GM12878 (cell line): ENCODE results near the gene C19orf38. TPM values are rescaled to one million over a fixed set of nuclear protein-coding genes. Genes with fewer than 3 reads are reported as not detected.

Experiments used
- ATAC-seq: fragments of 200-7000 bp; cut with Tn5 transposase; 3 replicates; pipeline ENCODE4 v1.9.1; 2020; ENCODE audit warnings: mild to moderate bottlenecking, moderate library complexity
- BruUV-seq: library from RNA; stranded (reverse); fragments of 400-500 nt; replicated peaks from 2 replicates; lab custom pipeline; 2021; lab: Mats Ljungman, UMichigan
- CTCF ChIA-PET: fragments of 300-600 bp; sonication (Branson Sonifier 250); formaldehyde crosslinking; extraction: SDS; loops from one replicate; lab custom pipeline; 2021; ENCODE audit warnings: inconsistent platforms; lab: Yijun Ruan, JAX
- POLR2A ChIA-PET: fragments of 350-600 bp; formaldehyde crosslinking; extraction: SDS; loops from one replicate; lab custom pipeline; 2021; ENCODE audit warnings: inconsistent platforms; lab: Charles Lee
- RAD21 ChIA-PET: fragments of 300-600 bp; sonication (Branson Sonifier 250); formaldehyde crosslinking; loops from one replicate; lab custom pipeline; 2023; ENCODE audit warnings: antibody characterized with exemption; ENCODE audit not compliant: unreplicated experiment; lab: Charles Lee
- SMC1A ChIA-PET: fragments of 300-600 bp; sonication (Branson Sonifier 250); formaldehyde crosslinking; loops from one replicate; lab custom pipeline; 2023; ENCODE audit not compliant: unreplicated experiment, uncharacterized antibody; lab: Charles Lee
- DNase-seq: peaks from one replicate; pipeline ENCODE4 v3.0.0-alpha.2; 2011; ENCODE audit warnings: low read depth, low spot score
- FAIRE-seq: peaks from 3 replicates; lab custom pipeline; 2011; peaks lifted over from hg19 to GRCh38; lab: Jason Lieb, UNC
- H2AFZ ChIP-seq: 2 replicates; pipeline ENCODE4 v1.6.0; 2011; ENCODE audit warnings: low read depth, low read length, control low read depth; ENCODE audit not compliant: control insufficient read depth
- H3K27ac ChIP-seq: 2 replicates; pipeline ENCODE4 v1.5.1; 2011; ENCODE audit warnings: control low read depth; ENCODE audit not compliant: control insufficient read depth, insufficient read depth
- H3K27me3 ChIP-seq, 2 experiments: replicated peaks in 1 of 2; 2 replicates each; pipeline versions ENCODE4 v1.6.0 to v1.6.1; 2011; ENCODE audit warnings: low read length in 1 of 2; ENCODE audit not compliant: control insufficient read depth in 2 of 2, insufficient read depth in 2 of 2
- H3K36me3 ChIP-seq, 2 experiments: 2 replicates each; pipeline ENCODE4 v1.5.1; 2011; ENCODE audit warnings: low read length in 1 of 2; ENCODE audit not compliant: control insufficient read depth in 2 of 2, insufficient read depth in 2 of 2
- H3K4me1 ChIP-seq: 2 replicates; pipeline ENCODE4 v1.6.1; 2011; ENCODE audit warnings: mild to moderate bottlenecking, low read length, moderate library complexity, mixed read lengths; ENCODE audit not compliant: control insufficient read depth, insufficient read depth
- H3K4me2 ChIP-seq: 2 replicates; pipeline ENCODE4 v1.6.0; 2011; ENCODE audit warnings: control low read depth; ENCODE audit not compliant: control insufficient read depth, insufficient read depth
- H3K4me3 ChIP-seq: fragments of 200-600 bp; sonication (generic); 2 replicates; pipeline ENCODE4 v1.5.1; 2016
- H3K79me2 ChIP-seq: 2 replicates; pipeline ENCODE4 v1.6.0; 2011; ENCODE audit warnings: low read length; ENCODE audit not compliant: control insufficient read depth, insufficient read depth
- H3K9ac ChIP-seq: 2 replicates; pipeline ENCODE4 v1.8.0; 2011; ENCODE audit warnings: low read length, control low read depth, mixed read lengths; ENCODE audit not compliant: control insufficient read depth, insufficient read depth
- H3K9me3 ChIP-seq: replicated peaks from 3 replicates; pipeline ENCODE4 v1.5.1; 2011; ENCODE audit warnings: mild to moderate bottlenecking, low read length; ENCODE audit not compliant: control insufficient read depth, insufficient read depth
- H4K20me1 ChIP-seq: 2 replicates; pipeline ENCODE4 v1.6.0; 2011; ENCODE audit not compliant: control insufficient read depth, insufficient read depth
- CHD1 ChIP-seq: IDR thresholded peaks from 2 replicates; pipeline ENCODE4 v1.6.1; 2012; ENCODE audit warnings: low read depth, low read length, improper control_type of control experiment
- CTCF ChIP-seq, 3 experiments: IDR thresholded peaks in 2 of 3; conservative IDR thresholded peaks in 1 of 3; 2 replicates each; pipeline ENCODE4 v1.5.1; 2011; ENCODE audit warnings: low read depth in 3 of 3, low read length in 3 of 3, mild to moderate bottlenecking in 3 of 3, control low read depth in 2 of 3, moderate library complexity in 2 of 3, inconsistent platforms in 1 of 3, mixed read lengths in 1 of 3; ENCODE audit not compliant: control insufficient read depth in 2 of 3, insufficient read depth in 1 of 3; ENCODE audit errors: extremely low read depth in 1 of 3
- E2F4 ChIP-seq: IDR thresholded peaks from 2 replicates; pipeline ENCODE4 v1.6.1; 2012; ENCODE audit warnings: low read depth, low read length, improper control_type of control experiment
- NR2F1 ChIP-seq: fragments of 450-650 bp; conservative IDR thresholded peaks from 2 replicates; pipeline ENCODE4 v1.6.1; 2017; ENCODE audit warnings: mild to moderate bottlenecking
- RAD21 ChIP-seq: IDR thresholded peaks from 2 replicates; pipeline ENCODE4 v1.6.1; 2011; ENCODE audit warnings: mild to moderate bottlenecking, low read depth, low read length, moderate library complexity; ENCODE audit not compliant: insufficient read depth
- USF2 ChIP-seq: IDR thresholded peaks from 2 replicates; pipeline ENCODE4 v1.6.1; 2011; ENCODE audit warnings: low read depth, low read length, improper control_type of control experiment, borderline replicate concordance
- WGBS: methylation state at CpG from one replicate; pipeline ENCODE4 v1.1.6; 2016; ENCODE audit warnings: low lambda C conversion rate; ENCODE audit not compliant: insufficient replicate concordance, insufficient coverage; ENCODE audit errors: missing lambda C conversion rate; 5-methylcytosine and 5-hydroxymethylcytosine counted together
- in situ Hi-C: fragments of 300-500 bp; cut with MboI; formaldehyde crosslinking; loops from 9 replicates; pipeline ENCODE4 v1.14.3; 2018; ENCODE audit warnings: mixed read lengths
- intact Hi-C: fragments of 100-400 bp; cut with micrococcal nuclease; formaldehyde crosslinking; loops from one replicate; pipeline ENCODE4 v1.14.2; 2022; ENCODE audit not compliant: unreplicated experiment
- polyA plus RNA-seq, 11 experiments: library from polyadenylated mRNA; depleted of rRNA in 4 of 11; unstranded in 6 of 11; stranded (reverse) in 5 of 11; fragments of >200 nt; fragmentation: Nextera tagmentation in 4 of 11; fragmentation: Illumina TruSeq in 1 of 11; extraction: Ambion mirVana in 4 of 11; extraction: Trizol in 1 of 11; gene quantifications; 1 replicate in 1 of 11; 2 replicates in 10 of 11; pipeline versions ENCODE4 v1.2.1 to v1.2.3, GENCODE V29; 2011 to 2016; ENCODE audit warnings: inconsistent platforms in 2 of 11, missing spikeins in 2 of 11, low read depth in 1 of 11
- total RNA-seq, 4 experiments: library from RNA; depleted of rRNA in 3 of 4; stranded (reverse); fragments of >200 nt in 3 of 4; fragmentation: Illumina TruSeq in 1 of 4; extraction: Trizol in 1 of 4; gene quantifications; 2 replicates each; pipeline versions ENCODE4 v1.2.1 to v1.2.3, GENCODE V29; 2013 to 2021

Gene C19orf38
- total and polyA plus RNA-seq, 10 of the 15 experiments (the other 5 are each of a cell fraction or from before 2014, with no cell fraction given) = 2.6 to 7.5 (median 5.0) TPM

GRCh38 chr19:10828981-10829821, 19.0 kb upstream of the C19orf38 start:
- Histone ChIP-seq H3K4me3 (no peak overlapping the region), H3K79me2 (no peaks in the 10 kb centered on the region), H3K27ac (no peak overlapping the region), H3K27me3 (no peaks in the 10 kb centered on the region), H3K4me2 (no peak overlapping the region), H2AFZ (no peak overlapping the region), H3K9me3 (no peaks in the 10 kb centered on the region), H3K9ac (no peak overlapping the region), H4K20me1 (no peaks in the 10 kb centered on the region), H3K4me1 (no peaks in the 10 kb centered on the region), H3K36me3 (peaks cover 10 to 19% of the 10 kb centered on the region in 2 experiments; a peak in 3 of 4 replicates)
- ChIA-PET CTCF (interaction anchor here (1.1 to 1.4 kb wide), 4 partner anchors 27 to 116 kb away, joined by 3 to 6 read pairs (median 3); partner anchors contain the start of gene DNM2), POLR2A (interaction anchor here (0.5 kb wide), 1 partner anchor 33 kb away, joined by 5 read pairs; no protein-coding TSS in a partner anchor), SMC1A (interaction anchor here (0.7 kb wide), 1 partner anchor 127 kb away, joined by 3 read pairs; no protein-coding TSS in a partner anchor), RAD21 (interaction anchor here (1.1 to 2.4 kb wide), 2 partner anchors 111 to 125 kb away, joined by 4 to 12 read pairs; partner anchors contain the start of gene DNM2)
- intact Hi-C loops = no loop called here
- TF ChIP-seq USF2 (no peak), NR2F1 (no peak), RAD21 (0 out of 2 replicates have a peak, but pooled peaks have one; percentile 15), CHD1 (no peak), CTCF (IDR thresholded peaks at IDR 0.05 in 2 of 3, conservative IDR thresholded peaks at IDR 0.05 in 1 of 3; ENCODE audit: control insufficient read depth in 2 of 3, extremely low read depth in 1 of 3, insufficient read depth in 1 of 3, low read depth in 3 of 3, low read length in 3 of 3) (peak in 2 of 3 experiments; percentile 11 to 36; a peak in 3 of 6 replicates), E2F4 (no peak)
- DNase-seq = no peak
- peak; percentile 57 for ATAC-seq
- in situ Hi-C loops = no loop called here
- no TSS peak for BruUV-seq
- 84% methylated on average over 26 of the region's 26 CpGs for whole genome bisulfite sequencing
- FAIRE-seq = no peak
